Measurements from ENCODE around the gene SLC2A9.
"Not testable (repeated sequence)": the region's sequence is repeated elsewhere in the genome, so short reads cannot be mapped to it uniquely, and the experiment has no call there.

Gene SLC2A9

DNA sequence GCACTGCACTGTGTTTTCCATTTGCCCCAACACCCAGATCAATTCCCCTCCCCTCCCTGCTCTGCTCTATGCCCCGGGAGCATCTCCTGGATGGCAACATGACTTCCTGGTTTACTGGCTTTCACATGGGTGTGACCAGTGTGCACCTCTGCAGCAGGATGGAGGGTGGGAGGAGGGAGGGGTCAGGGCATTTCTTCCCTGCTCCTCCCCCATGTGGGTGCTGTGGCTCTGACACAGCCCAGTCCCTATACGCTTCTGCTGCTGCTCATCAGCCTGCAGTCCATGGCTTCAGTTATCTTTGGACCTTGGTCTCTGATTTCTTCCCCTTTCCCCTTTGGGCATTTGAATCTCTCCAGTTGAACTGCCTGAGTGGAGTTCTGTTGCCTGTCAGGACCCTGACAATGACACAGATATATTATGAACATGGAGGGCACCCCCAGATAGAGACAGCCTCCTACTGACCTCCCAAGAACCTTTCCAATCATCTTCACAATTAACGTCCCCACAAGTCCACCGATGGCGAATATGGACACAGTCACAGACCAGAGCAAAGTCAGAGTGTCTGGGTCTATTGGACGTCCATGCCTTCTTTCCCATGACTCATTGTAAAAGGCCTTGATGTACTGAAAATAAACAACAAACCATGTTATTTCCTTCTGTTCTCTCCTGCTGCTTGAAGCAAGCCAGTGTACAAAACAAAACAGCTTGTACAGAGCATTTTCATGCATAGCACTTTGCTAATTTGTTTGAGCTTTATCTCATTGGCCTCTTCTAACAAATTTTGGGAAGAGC lies 24.8 kb downstream of the SLC2A9 start:
- no peak for DNase-seq (ENCODE audit: low spot score)

DNA sequence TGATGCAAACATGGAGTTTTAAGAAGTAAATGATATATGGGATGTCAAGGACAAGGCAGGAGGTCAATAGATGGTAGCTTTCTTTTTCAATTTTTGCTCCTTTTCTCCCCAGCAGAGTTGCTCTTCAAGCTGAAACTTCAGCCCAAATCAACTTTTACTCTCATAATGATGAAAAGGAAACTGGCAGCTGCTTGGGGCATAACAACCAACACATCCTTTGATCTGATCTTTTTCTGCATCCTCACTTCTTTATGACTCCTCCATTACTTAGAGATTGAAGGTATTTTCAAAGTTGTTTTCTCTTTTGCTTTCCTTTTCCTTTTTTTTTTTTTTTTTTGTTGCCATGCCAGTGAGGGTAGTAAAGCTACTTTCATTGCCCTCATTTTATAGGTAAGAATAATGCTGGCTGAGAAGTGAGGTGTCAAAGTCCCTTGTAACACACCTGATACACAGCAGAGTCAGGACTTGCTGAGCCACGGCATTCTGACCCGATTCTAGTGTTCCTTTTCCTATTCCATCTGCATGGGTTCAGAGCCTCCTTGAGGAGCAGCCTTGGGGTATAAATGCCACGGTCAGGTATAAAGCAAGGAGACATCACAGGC lies 26.9 kb downstream of the SLC2A9 start:
- DNase-seq (ENCODE audit: low spot score) = no peak

GRCh38 chr4:9989918-9990635 lies 31.2 kb downstream of the SLC2A9 start:
- DNase-seq (ENCODE audit: low spot score) = no peak

- no peak for DNase-seq (ENCODE audit: low spot score)
Measured at GRCh38 chr4:9988933-9989332, 32.4 kb downstream of the SLC2A9 start.

DNA sequence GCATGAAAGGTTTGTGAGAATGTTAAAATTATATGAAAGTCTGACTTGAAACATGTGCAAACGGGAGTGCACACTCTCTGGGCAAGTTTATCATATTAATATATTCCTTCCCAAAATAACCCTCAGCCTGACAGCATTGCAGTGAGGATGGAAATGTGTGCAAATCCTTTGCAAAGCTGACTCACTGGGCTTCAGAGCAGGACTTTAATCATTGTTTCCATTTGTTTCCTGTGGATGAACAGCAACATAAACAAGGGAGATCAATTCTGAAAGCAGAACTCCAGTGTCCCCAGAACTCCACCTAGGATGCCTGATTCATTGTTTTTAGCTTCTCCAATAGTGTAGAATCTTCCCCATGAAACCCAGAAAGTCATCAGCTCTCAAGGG lies 32.9 kb downstream of the SLC2A9 start:
- no peak for DNase-seq (ENCODE audit: low spot score)

- DNase-seq (ENCODE audit: low spot score) = no peak
Measured at GRCh38 chr4:9987749-9988362, 33.4 kb downstream of the SLC2A9 start.

GRCh38 chr4:9984621-9985020 lies 36.7 kb downstream of the SLC2A9 start:
- DNase-seq (ENCODE audit: low spot score) = no peak

DNA sequence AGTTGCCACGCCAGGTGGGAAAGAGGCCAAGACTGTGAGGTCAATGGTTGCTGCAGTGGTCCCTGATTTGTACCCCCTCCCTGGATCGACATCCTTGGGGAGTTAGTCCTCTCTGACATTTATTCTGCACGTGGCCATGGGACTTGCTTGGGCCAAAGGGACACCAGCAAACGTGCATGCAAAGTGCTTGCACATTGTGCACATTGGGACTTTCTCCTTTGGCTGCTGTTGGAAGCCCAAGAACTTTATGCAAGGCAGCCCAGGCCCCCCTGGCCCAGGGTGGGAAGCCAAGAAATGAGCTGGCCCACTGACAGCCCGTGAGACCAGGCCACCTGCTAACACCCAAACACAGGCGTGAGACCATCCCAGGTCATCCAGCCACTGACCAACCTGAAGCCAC lies 38.1 kb downstream of the SLC2A9 start:
- no peak for DNase-seq (ENCODE audit: low spot score)

DNA sequence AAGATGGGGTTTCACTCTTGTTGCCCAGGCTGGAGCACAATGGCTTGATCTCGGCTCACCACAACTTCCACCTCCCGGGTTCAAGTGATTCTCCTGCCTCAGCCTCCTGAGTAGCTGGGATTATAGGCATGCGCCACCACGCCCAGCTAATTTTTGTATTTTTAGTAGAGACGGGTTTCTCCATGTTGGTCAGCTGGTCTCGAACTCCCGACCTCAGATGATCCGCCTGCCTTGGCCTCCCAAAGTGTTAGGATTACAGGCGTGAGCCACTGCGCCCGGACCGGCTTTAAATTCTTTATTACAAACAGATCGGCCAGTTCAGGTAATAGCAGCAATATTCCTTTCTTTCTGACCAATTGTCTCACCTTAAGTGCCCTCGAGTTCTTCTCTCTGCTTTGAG lies 39.4 kb downstream of the SLC2A9 start:
- not testable (repeated sequence) for DNase-seq (ENCODE audit: low spot score)

GRCh38 chr4:9980898-9981297 lies 40.4 kb downstream of the SLC2A9 start:
- DNase-seq (ENCODE audit: low spot score) = no peak

DNA sequence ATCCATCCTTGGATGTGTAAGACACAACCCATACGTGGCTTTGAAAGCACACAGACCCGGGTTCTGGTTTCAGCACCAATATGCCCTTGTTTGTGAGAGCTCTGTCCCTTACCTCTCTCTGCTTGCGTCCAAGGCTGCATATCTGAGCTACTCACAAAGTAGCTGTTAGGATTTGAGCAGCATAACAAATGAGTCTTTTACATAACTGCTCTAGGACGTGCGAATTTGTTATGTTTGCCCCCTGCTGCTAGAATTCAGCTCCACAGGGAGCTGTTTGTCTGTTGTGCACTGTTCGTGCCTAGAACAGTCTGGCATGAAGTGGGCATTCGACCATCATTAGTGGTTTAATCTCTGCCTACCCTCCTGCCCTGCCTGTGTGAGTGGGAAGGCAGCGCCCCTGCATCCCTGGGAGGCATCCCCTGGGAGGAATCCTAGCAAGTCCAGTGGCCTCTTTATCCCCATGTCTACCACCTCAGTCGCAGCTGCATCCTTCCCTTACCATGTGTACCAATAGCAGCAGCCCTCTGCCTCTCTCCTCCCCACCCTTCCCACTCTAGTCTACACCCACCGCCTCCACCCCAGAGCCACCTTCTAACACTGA lies 42.1 kb downstream of the SLC2A9 start:
- peak; percentile 26 for DNase-seq (ENCODE audit: low spot score)

- DNase-seq (ENCODE audit: low spot score) = no peak
Measured at GRCh38 chr4:9977518-9978031, 43.7 kb downstream of the SLC2A9 start.

- no peak for DNase-seq (ENCODE audit: low spot score)
Measured at GRCh38 chr4:9976781-9977180, 44.5 kb downstream of the SLC2A9 start.

DNA sequence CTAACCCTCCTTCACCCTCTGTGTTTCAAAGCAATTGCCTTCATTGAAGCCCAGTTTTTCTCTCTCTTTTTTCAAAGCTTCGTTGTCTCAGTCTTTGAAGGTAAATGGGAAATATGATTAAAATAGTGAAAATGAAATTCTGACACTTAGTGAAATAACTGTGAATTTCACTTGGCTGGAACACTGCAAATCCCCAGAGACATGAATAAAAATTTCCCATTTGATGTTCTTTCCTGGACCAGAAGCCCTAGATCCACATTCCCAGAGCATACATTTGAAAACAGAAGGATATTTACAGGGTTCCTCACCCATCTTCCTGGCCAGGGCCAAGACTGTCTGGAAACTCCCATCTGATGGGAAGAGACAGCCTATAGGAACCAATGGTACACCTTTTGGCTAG lies 45.0 kb downstream of the SLC2A9 start:
- no peak for DNase-seq (ENCODE audit: low spot score)

DNA sequence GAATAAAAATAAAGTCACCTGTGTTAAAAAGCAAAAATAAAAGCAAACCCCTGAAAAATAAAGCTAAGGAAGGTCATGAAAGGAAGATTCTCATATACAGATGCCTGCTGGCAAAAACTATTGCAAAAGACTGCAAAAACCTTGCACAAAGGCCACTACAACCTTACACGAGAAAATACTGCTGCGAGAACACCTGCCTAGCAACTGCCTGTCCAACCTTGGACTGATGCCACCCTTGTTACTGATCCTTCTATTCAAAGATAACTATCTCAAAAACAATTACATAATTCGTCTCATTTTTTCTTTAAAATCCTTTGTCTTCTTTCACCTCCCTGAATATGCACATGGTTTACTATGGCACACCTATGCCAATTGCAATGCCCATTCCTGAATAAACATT lies 49.6 kb downstream of the SLC2A9 start:
- no peak for DNase-seq (ENCODE audit: low spot score)

- DNase-seq (ENCODE audit: low spot score) = no peak
Measured at GRCh38 chr4:9970399-9971011, 50.8 kb downstream of the SLC2A9 start.

DNA sequence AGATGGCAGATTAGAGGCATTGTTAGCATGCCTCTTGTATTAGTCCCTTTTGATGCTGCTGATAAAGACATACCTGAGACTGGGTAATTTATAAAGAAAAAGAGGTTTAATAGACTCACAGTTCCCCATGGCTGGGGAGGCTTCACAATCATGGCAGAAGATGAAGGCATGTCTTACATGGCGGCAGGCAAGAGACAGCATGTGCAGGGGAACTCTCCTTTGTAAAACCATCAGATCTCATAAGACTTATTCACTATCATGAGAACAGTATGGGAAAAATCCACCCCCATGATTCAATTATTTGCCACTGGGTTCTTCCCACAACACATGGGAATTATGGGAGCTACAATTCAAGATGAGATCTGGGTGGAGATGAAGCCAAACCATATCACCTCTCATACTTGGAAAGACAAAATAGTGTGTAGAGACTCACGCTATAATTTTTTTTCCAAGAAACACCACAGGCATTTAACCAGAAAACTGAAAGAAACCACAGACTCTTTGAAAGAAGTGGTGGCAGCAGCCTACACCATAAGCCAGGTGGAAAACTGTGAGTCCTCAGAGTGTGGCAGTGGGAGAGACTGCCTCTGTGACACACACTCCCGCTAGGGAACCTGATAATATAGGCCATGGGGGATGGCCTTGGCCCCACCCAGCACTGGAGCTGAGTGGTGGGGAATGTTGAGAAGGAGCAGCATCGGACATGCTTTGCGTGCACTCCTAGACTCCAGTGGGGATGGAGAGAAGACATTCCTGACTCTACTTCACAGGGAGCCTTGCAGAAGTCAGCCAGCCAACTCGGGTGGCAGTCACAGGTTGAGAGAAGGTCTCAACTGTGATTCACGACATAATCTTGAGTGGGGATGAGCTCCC lies 51.5 kb downstream of the SLC2A9 start:
- no peak for DNase-seq (ENCODE audit: low spot score)

DNA sequence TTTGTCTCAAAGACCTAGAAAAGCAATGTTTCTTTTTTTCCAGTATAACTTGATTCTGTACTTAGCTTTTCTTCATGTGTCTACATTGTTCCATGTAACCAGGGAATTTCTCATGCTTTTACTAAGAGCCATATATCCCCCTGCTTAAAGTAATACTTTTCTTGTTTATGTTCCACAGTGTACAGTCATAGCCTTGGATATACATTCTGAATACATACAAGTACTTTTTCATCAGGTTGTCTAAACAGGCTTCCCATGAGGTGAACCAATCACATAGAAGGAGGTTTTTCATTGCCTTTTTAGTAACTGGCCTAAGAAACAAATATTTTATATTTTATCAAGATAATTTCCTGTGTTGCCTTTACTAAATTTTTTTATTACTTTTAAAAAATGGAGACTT lies 52.8 kb downstream of the SLC2A9 start:
- DNase-seq (ENCODE audit: low spot score) = no peak

- no peak for DNase-seq (ENCODE audit: low spot score)
Measured at GRCh38 chr4:9964879-9965278, 56.4 kb downstream of the SLC2A9 start.

GRCh38 chr4:9963328-9963727 lies 58.0 kb downstream of the SLC2A9 start:
- DNase-seq (ENCODE audit: low spot score) = no peak

Data from globus pallidus (tissue), 1 donor.